NCI-H2081 treated with DMSO at 0.1 percent for 48 hours (cell line): ENCODE data around the gene OSBP2.

Experiments
- DNase-seq: peaks from one replicate; lab custom pipeline; 2025; lab: John Stamatoyannopoulos, UW

OSBP2 gene

DNA sequence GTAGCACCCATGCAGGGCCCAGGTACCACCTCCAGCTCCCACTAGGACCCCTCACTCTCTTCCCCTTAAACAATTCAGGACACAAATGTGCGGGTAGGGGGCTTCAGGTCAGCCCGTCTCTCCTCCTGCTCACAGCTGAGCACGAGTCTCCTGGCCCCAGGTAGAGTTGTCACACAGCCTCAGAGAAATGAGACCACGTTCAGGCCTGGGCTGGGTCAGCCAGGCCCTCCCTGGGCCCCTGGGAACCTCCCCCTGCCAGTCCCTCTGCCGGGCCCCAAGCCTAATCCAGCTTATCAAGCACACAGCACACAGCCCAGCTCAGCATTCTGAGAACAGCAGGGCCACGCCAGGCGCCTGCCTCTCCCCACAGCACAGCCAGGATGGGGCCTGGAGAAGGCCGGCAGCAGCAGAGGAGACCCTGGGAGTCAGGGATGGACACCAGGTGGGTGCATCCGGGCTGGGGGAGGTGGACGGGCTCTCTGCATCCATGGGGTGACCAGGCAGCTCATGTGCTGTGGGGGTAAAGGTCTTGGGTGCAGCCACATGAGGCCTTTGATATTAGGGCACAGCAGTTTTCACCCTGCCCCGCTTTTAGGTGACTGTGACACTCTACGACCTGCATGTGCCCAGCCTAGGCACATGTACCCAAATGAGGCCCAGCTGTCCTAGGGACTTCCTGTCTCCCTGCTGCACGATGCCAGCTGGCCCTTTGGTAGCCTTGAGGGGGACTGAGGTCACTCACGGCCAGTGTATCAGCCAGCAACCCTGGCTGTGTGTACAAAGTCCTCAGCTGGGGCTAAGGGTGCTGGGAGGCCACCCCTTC is 186.9 kb downstream of the OSBP2 start:
- DNase-seq: no peak

- no peak for DNase-seq
Observed at GRCh38 chr22:30882184-30882717, 187.6 kb downstream of the OSBP2 start.

GRCh38 chr22:30882974-30883533 is 188.4 kb downstream of the OSBP2 start:
- DNase-seq: no peak

DNA sequence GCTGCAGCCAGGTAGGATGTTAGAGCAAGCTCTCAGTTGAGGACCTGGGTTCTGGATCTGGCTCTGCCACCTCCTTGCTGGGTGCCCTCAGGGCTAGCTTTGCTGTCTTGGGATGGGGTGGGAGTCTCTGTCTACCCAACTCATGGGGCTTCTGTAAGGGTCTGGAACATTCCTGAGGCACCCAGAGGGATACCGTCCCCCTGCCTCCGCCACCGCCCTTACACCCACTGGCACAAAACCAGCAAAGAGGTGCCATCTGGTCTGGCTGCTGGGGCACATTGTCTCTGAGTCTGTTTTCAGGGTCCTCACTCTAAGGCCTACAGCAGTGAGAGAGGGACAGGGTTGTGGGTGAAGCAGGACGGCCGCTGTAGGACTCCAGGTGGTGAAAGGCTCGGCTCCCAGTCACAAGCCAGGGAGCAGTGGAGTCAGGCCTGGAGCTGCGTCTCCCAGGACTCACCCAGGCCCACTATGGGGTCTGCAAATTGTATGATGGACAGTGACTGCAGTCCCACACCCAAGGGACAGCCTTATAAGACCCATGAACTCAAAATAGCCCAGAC is 189.0 kb downstream of the OSBP2 start:
- DNase-seq: no peak

DNA sequence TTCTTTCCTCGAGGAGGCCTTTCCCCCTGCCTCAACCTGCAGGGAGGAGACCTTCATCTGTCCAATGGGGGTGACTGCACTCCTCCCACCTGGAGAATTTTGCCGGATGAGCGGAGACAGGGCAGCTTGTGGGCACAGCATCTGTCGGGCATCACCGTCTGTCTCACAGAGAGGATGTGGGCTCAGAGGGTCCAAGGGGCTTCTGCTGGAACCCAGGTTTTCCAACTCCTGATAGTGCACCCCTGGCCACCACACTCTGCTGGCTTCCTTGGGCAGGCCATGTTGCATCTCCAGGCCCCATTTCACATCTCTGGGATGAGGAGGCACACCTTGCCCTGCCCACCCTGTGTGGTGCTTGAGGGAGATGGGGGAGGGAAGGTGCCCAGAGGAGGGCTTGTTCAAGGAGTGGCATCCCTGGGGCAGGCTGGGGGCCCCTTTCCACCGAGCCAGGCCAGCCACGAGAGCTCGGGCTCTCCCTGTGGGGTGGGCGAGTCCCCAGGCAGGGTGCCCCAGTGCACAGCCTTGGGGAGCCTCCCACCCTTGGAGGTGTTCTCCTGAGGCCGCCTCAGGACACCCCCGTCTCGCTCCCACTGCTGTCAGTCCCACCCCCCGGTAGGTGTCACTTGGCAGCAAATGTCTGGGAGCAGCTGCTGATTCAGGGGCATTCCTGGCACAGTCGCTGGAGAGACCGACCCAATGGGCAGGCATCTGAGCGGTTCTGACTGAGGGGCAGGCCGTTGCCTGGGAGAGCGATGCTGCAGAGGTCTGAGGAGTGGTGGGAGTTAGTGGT is 189.7 kb downstream of the OSBP2 start:
- DNase-seq: no peak

GRCh38 chr22:30885001-30885366 is 190.3 kb downstream of the OSBP2 start:
- DNase-seq: no peak

DNA sequence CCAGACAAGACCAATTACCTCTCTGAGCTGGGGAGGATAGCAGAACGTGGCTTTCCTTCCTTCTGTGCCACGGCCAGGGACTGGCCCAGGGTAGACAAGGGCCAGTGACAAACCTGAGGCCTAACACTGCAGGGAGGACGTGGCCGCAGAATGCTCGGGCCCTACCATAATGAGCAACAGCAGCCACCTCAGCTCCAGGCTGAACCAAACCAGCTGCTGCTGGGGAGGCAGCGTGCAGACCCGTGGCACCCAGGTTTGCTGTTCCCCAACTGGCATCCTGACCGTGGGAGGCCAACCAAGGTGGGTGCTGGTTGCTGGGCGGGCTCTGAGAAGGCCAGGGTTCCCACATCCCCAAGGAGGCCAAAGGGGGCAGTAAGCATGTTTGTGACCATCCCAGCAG is 190.9 kb downstream of the OSBP2 start:
- no peak for DNase-seq

- no peak for DNase-seq
Observed at GRCh38 chr22:30887453-30887852, 192.8 kb downstream of the OSBP2 start.

DNA sequence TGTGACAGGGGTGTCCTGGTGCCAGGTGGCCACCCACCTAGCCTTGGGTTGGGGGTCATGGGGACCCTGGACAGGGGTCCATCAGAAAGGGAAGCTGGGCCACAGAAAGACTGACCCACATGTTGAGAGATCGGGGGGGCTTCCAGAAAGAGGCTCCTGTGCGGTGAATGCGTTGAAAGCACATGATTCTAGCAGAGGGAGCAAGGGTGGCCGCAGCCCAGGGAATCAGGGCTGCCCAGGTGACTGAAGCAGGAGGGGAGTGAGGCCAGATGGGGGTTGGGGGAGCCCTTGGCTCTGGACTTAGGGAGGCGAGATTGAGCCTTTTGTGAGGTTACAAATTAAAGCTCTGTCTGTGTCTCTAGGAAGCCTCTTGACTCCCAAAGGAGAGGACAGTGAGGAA is 193.2 kb downstream of the OSBP2 start:
- no peak for DNase-seq

DNA sequence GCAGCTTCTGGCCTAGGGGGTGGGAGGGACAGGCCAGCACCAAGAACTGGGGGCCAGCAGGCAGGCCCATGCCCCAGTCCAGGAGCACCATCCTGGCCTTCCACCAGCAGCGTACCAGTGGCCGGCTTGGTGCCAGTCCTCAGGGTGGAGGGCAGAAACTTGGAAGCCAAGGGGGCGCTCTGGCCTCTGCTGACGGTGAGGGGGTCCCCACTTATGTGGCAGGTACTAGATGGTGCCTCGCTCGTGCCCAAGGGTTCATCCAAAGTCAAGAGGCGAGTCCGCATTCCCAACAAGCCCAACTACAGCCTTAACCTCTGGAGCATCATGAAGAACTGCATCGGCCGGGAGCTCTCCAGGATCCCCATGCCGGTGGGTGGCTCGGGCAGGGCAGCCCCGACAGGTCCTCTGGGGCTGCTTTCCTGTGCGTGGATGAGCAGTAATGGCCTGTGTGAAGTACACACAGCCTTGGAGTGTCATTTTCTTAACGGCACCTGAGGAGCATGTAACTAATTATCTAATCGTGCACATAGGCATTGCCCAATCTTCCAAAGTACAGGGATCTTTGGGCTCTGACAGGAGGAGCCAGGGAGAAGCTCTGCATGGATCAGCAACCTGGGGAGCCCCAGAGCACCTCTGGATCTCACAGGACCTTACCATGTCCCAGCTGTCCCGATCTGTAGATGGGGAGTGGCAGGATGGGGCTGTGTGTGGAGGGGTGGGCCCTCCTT is 194.8 kb downstream of the OSBP2 start:
- no peak for DNase-seq

GRCh38 chr22:30889996-30890480 is 195.4 kb downstream of the OSBP2 start:
- DNase-seq: no peak

- no peak for DNase-seq
Observed at GRCh38 chr22:30890686-30891442, 196.2 kb downstream of the OSBP2 start.

GRCh38 chr22:30891443-30891755 is 196.7 kb downstream of the OSBP2 start:
- no peak for DNase-seq

GRCh38 chr22:30891781-30892180 is 197.1 kb downstream of the OSBP2 start:
- no peak for DNase-seq

DNA sequence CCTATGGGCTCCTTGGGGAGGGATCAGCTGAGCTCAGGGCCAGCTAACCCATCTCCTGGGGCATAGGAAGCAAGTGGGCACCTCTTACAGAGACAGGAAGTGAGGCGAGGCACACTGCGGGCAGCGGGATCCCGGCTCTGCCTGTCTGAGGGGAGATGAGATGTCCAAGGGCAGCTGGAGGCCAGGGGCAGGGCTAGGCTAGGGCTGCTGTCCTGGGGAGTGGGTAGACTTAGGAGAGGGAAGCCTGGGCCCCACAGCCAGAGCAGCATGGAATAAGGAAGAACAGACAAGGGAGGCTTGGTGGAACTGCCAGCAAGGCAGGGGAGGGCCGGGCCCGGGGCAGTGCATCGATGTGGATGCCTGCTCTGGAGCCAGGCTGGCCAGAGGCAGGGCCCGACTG is 197.6 kb downstream of the OSBP2 start:
- no peak for DNase-seq

DNA sequence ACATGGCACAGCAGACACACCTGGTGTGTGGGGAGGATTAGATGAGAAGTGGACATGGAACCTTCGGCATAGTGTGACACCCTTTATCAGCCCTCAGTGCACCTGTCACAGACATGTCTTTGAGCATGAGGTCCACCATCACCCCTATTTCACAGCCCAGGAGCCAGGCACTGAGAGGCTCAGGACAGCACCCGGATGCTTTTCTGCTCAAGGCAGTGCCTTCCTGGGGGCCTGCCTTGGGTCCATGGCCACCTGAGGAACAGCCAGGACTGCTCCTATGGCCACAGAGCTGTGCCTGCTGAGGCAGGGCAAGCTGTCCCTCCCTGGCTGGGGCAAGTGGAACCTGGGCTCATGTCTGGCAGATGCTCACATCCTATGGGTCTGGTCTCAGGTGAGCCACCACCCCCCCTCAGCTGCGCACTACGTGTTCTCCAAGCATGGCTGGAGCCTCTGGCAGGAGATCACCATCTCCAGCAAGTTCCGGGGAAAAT is 198.1 kb downstream of the OSBP2 start:
- no peak for DNase-seq

GRCh38 chr22:30893434-30894370 is 199.0 kb downstream of the OSBP2 start:
- DNase-seq: no peak

DNA sequence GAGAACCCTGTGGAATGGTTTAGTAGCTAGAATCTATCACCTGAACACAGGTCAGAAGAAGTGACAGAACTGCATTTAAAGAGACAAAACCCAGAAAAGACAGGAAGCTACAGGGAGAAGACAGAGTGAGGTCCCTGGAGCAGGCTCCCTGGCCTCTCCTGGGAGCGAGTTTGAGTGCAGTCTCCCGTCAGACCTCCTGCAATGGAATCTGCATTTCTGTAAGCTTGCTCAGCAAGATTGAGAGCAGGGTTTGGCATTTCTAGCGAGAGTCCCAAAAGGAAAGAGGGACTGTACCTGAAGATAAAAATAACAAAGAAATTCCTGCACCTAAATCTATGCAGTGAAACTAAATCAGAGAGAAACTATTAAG is 199.7 kb downstream of the OSBP2 start:
- DNase-seq: no peak

- DNase-seq: no peak
Observed at GRCh38 chr22:30902496-30903357, 208.1 kb downstream of the OSBP2 start.
